Liver (tissue), 9 donors: ENCODE results near the gene JDP2. TPM values are rescaled to one million over a fixed set of nuclear protein-coding genes. Genes with fewer than 3 reads are reported as not detected.

ENCODE experiments used
- DNase-seq: peaks from one replicate; pipeline ENCODE4 v3.0.0-alpha.2; 2017; ENCODE audit warnings: low spot score
- H3K27ac ChIP-seq, 2 donors: one replicate each; pipeline ENCODE4 v1.7.0; 2013; ENCODE audit warnings: inconsistent platforms in 2 of 2, low read length in 2 of 2, control low read depth in 1 of 2, low read depth in 1 of 2, mild to moderate bottlenecking in 1 of 2
- H3K27me3 ChIP-seq, 4 donors: one replicate each; pipeline versions ENCODE4 v1.6.1 to v1.7.0; 2013; ENCODE audit warnings: low read length in 3 of 4, inconsistent platforms in 1 of 4, mild to moderate bottlenecking in 1 of 4, moderate library complexity in 1 of 4; ENCODE audit not compliant: control insufficient read depth in 4 of 4, insufficient read depth in 4 of 4
- H3K36me3 ChIP-seq, 4 donors: one replicate each; pipeline versions ENCODE4 v1.6.1 to v1.7.0; 2013; ENCODE audit warnings: low read length in 3 of 4, mild to moderate bottlenecking in 3 of 4, low read depth in 1 of 4, moderate library complexity in 1 of 4; ENCODE audit not compliant: control insufficient read depth in 4 of 4, insufficient read depth in 3 of 4
- H3K4me1 ChIP-seq, 4 donors: one replicate each; pipeline versions ENCODE4 v1.6.1 to v1.7.0; 2013; ENCODE audit warnings: low read length in 3 of 4, mild to moderate bottlenecking in 3 of 4, moderate library complexity in 1 of 4; ENCODE audit not compliant: control insufficient read depth in 4 of 4, insufficient read depth in 4 of 4
- H3K4me3 ChIP-seq, 3 donors: one replicate each; pipeline versions ENCODE4 v1.6.1 to v1.7.0; 2013; ENCODE audit warnings: low read length in 3 of 3, control low read depth in 1 of 3, low read depth in 1 of 3, mild to moderate bottlenecking in 1 of 3
- H3K9ac ChIP-seq, 2 donors: one replicate each; pipeline ENCODE4 v1.7.0; 2013; ENCODE audit warnings: low read length in 2 of 2, mild to moderate bottlenecking in 2 of 2, moderate library complexity in 2 of 2, control low read depth in 1 of 2, low read depth in 1 of 2
- H3K9me3 ChIP-seq, 4 donors: one replicate each; pipeline versions ENCODE4 v1.6.1 to v1.7.0; 2013; ENCODE audit warnings: low read length in 3 of 4; ENCODE audit not compliant: control insufficient read depth in 4 of 4
- ATF3 ChIP-seq: IDR thresholded peaks from 2 replicates; pipeline ENCODE4 v1.6.1; 2016; ENCODE audit warnings: antibody characterized with exemption
- CTCF ChIP-seq: fragments of 150-350 bp; IDR thresholded peaks from 2 replicates; pipeline ENCODE4 v1.5.1; 2017; ENCODE audit warnings: improper control_type of control experiment, low read depth, low read length; ENCODE audit not compliant: missing input control
- EGR1 ChIP-seq, 2 donors: IDR thresholded peaks; 2 replicates each; pipeline ENCODE4 v1.6.1; 2016 to 2018; ENCODE audit warnings: antibody characterized with exemption in 2 of 2, low read depth in 2 of 2
- FOXA1 ChIP-seq: IDR thresholded peaks from 2 replicates; pipeline ENCODE4 v1.6.1; 2016; ENCODE audit warnings: antibody characterized with exemption
- FOXA2 ChIP-seq: IDR thresholded peaks from 2 replicates; pipeline ENCODE4 v1.6.1; 2016; ENCODE audit warnings: antibody characterized with exemption
- GABPA ChIP-seq, 2 donors: IDR thresholded peaks in 1 of 2; conservative IDR thresholded peaks in 1 of 2; 2 replicates each; pipeline ENCODE4 v1.6.1; 2016; ENCODE audit warnings: antibody characterized with exemption in 2 of 2, mild to moderate bottlenecking in 1 of 2, moderate library complexity in 1 of 2
- HNF4A ChIP-seq, 2 donors: conservative IDR thresholded peaks; 2 replicates each; pipeline ENCODE4 v1.6.1; 2016; ENCODE audit warnings: antibody characterized with exemption in 2 of 2, mild to moderate bottlenecking in 2 of 2
- HNF4G ChIP-seq: IDR thresholded peaks from 2 replicates; pipeline ENCODE4 v1.6.1; 2016; ENCODE audit warnings: antibody characterized with exemption
- JUND ChIP-seq, 2 donors: IDR thresholded peaks; 2 replicates each; pipeline ENCODE4 v1.6.1; 2016; ENCODE audit warnings: antibody characterized with exemption in 2 of 2
- NR2F2 ChIP-seq: IDR thresholded peaks from 2 replicates; pipeline ENCODE4 v1.6.1; 2016; ENCODE audit warnings: antibody characterized with exemption
- RAD21 ChIP-seq, 2 donors: IDR thresholded peaks; 2 replicates each; pipeline ENCODE4 v1.6.1; 2016; ENCODE audit warnings: antibody characterized with exemption in 2 of 2, mild to moderate bottlenecking in 2 of 2
- RXRA ChIP-seq, 2 donors: IDR thresholded peaks; 2 replicates each; pipeline ENCODE4 v1.6.1; 2017 to 2018; ENCODE audit warnings: antibody characterized with exemption in 2 of 2, mild to moderate bottlenecking in 1 of 2
- SP1 ChIP-seq: IDR thresholded peaks from 2 replicates; pipeline ENCODE4 v1.6.1; 2018; ENCODE audit warnings: antibody characterized with exemption, mild to moderate bottlenecking
- TAF1 ChIP-seq: conservative IDR thresholded peaks from 2 replicates; pipeline ENCODE4 v1.6.1; 2016; ENCODE audit warnings: antibody characterized with exemption, mild to moderate bottlenecking
- YY1 ChIP-seq: IDR thresholded peaks from 2 replicates; pipeline ENCODE4 v1.6.1; 2016; ENCODE audit warnings: antibody characterized with exemption, mild to moderate bottlenecking
- WGBS: extraction: QIAGEN DNeasy Blood & Tissue Kit; methylation state at CpG from one replicate; pipeline ENCODE4 v1.1.7; 2013; 5-methylcytosine and 5-hydroxymethylcytosine counted together
- polyA plus RNA-seq, 2 donors: library from polyadenylated mRNA; stranded (reverse) in 1 of 2; unstranded in 1 of 2; fragments of 200-250 nt in 1 of 2; fragments of >200 nt in 1 of 2; fragmentation: Nextera tagmentation in 1 of 2; extraction: Ambion mirVana in 1 of 2; gene quantifications; one replicate each; pipeline versions ENCODE4 v1.2.1 to v1.2.3, GENCODE V29; 2013 to 2015
- total RNA-seq, 2 donors: library from RNA; depleted of rRNA; stranded (reverse); fragments of >200 nt; gene quantifications; one replicate each; pipeline ENCODE4 v1.2.3, GENCODE V29; 2014
- TF ChIP-seq, protein P1 (sequence below): IDR thresholded peaks from 2 replicates; pipeline ENCODE4 v1.6.1; 2016; ENCODE audit warnings: antibody characterized with exemption
- TF ChIP-seq, protein P2 (sequence below): IDR thresholded peaks from 2 replicates; pipeline ENCODE4 v1.6.1; 2016; ENCODE audit warnings: antibody characterized with exemption
- TF ChIP-seq, protein P3 (sequence below): IDR thresholded peaks from 2 replicates; pipeline ENCODE4 v1.6.1; 2016; ENCODE audit warnings: antibody characterized with exemption, mild to moderate bottlenecking
- donor health status: healthy.
- donor health status: healthy.
- donor health status: healthy.
- donor health status: healthy.
- donor health status: healthy.

JDP2 gene
- total and polyA plus RNA-seq, 4 donors = 2.4 to 14.6 (median 8.7) TPM

DNA sequence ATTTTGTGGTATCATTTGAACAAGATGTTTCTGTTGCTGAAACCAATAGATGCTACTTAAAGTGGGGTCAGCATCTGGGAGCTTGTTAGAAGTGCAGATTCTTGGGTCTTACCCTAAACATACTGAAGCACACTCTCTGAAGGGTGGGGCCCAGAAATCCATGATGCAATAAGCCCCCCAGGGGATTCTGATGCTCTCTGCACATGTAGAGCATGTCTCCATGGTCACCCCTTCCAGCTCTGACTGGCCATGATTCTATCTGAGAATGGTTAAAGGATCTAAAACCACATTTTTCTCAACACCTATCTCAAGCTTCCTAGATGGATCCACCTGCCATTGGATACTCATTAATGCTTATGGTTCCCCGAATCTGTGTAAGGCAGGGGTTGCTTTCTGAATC is 20.4 kb downstream of the JDP2 start:
- H3K27ac ChIP-seq = no peak overlapping the region
- DNase-seq = no peak
- H3K9ac ChIP-seq = no peak overlapping the region
- WGBS = 97% methylated on average over 1 of the region's 1 CpG
- H3K27me3 ChIP-seq = no peaks in the 10 kb centered on the region
- H3K9me3 ChIP-seq = no peaks in the 10 kb centered on the region
- no peak overlapping the region for H3K4me3 ChIP-seq
- peaks cover 20 to 49% (median 43%) of the 10 kb centered on the region in 4 donors for H3K4me1 ChIP-seq
- TF ChIP-seq, protein P1, sequence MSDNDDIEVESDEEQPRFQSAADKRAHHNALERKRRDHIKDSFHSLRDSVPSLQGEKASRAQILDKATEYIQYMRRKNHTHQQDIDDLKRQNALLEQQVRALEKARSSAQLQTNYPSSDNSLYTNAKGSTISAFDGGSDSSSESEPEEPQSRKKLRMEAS = no peak
- no peak for TF ChIP-seq YY1
- TF ChIP-seq, protein P2, sequence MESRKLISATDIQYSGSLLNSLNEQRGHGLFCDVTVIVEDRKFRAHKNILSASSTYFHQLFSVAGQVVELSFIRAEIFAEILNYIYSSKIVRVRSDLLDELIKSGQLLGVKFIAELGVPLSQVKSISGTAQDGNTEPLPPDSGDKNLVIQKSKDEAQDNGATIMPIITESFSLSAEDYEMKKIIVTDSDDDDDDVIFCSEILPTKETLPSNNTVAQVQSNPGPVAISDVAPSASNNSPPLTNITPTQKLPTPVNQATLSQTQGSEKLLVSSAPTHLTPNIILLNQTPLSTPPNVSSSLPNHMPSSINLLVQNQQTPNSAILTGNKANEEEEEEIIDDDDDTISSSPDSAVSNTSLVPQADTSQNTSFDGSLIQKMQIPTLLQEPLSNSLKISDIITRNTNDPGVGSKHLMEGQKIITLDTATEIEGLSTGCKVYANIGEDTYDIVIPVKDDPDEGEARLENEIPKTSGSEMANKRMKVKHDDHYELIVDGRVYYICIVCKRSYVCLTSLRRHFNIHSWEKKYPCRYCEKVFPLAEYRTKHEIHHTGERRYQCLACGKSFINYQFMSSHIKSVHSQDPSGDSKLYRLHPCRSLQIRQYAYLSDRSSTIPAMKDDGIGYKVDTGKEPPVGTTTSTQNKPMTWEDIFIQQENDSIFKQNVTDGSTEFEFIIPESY = no peak
- no peak for TF ChIP-seq RXRA (IDR thresholded peaks at IDR 0.05)
- no peak for TF ChIP-seq FOXA2
- TF ChIP-seq GABPA (IDR thresholded peaks at IDR 0.05 in 1 of 2, conservative IDR thresholded peaks at IDR 0.05 in 1 of 2) = no peak
- no peak for TF ChIP-seq EGR1 (IDR thresholded peaks at IDR 0.05; ENCODE audit: low read depth in 2 of 2)
- no peak for TF ChIP-seq FOXA1
- no peak for TF ChIP-seq JUND (IDR thresholded peaks at IDR 0.05)
- TF ChIP-seq, protein P3, sequence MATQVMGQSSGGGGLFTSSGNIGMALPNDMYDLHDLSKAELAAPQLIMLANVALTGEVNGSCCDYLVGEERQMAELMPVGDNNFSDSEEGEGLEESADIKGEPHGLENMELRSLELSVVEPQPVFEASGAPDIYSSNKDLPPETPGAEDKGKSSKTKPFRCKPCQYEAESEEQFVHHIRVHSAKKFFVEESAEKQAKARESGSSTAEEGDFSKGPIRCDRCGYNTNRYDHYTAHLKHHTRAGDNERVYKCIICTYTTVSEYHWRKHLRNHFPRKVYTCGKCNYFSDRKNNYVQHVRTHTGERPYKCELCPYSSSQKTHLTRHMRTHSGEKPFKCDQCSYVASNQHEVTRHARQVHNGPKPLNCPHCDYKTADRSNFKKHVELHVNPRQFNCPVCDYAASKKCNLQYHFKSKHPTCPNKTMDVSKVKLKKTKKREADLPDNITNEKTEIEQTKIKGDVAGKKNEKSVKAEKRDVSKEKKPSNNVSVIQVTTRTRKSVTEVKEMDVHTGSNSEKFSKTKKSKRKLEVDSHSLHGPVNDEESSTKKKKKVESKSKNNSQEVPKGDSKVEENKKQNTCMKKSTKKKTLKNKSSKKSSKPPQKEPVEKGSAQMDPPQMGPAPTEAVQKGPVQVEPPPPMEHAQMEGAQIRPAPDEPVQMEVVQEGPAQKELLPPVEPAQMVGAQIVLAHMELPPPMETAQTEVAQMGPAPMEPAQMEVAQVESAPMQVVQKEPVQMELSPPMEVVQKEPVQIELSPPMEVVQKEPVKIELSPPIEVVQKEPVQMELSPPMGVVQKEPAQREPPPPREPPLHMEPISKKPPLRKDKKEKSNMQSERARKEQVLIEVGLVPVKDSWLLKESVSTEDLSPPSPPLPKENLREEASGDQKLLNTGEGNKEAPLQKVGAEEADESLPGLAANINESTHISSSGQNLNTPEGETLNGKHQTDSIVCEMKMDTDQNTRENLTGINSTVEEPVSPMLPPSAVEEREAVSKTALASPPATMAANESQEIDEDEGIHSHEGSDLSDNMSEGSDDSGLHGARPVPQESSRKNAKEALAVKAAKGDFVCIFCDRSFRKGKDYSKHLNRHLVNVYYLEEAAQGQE = no peak
- TF ChIP-seq HNF4A (conservative IDR thresholded peaks at IDR 0.05) = no peak
- TF ChIP-seq HNF4G = no peak
- TF ChIP-seq SP1 = no peak
- no peak for TF ChIP-seq ATF3
- no peak for TF ChIP-seq CTCF
- no peak for TF ChIP-seq TAF1
- TF ChIP-seq RAD21 (IDR thresholded peaks at IDR 0.05) = no peak
- peaks cover 0 to 3% (median 1%) of the 10 kb centered on the region in 4 donors for H3K36me3 ChIP-seq

- no peak for DNase-seq
- Histone ChIP-seq H3K9ac (no peak overlapping the region), H3K9me3 (no peaks in the 10 kb centered on the region), H3K36me3 (peaks cover 0 to 3% (median 1%) of the 10 kb centered on the region in 4 donors), H3K27me3 (no peaks in the 10 kb centered on the region), H3K4me3 (no peak overlapping the region), H3K27ac (peak overlapping the region; percentile 77 to 88), H3K4me1 (peaks cover 24 to 56% (median 49%) of the 10 kb centered on the region in 4 donors)
- WGBS = 33% methylated on average over 2 of the region's 2 CpGs
- no peak for TF ChIP-seq GABPA (IDR thresholded peaks at IDR 0.05 in 1 of 2, conservative IDR thresholded peaks at IDR 0.05 in 1 of 2)
- no peak for TF ChIP-seq HNF4G
- no peak for TF ChIP-seq CTCF
- no peak for TF ChIP-seq SP1
- no peak for TF ChIP-seq FOXA2
- no peak for TF ChIP-seq RXRA (IDR thresholded peaks at IDR 0.05)
- TF ChIP-seq, protein P1 = no peak
- no peak for TF ChIP-seq YY1
- no peak for TF ChIP-seq NR2F2
- TF ChIP-seq TAF1 = no peak
Observed at GRCh38 chr14:75449036-75449435, 21.2 kb downstream of the JDP2 start.
